ENCODE measurements around the gene EVA1C.

The EVA1C gene

DNA sequence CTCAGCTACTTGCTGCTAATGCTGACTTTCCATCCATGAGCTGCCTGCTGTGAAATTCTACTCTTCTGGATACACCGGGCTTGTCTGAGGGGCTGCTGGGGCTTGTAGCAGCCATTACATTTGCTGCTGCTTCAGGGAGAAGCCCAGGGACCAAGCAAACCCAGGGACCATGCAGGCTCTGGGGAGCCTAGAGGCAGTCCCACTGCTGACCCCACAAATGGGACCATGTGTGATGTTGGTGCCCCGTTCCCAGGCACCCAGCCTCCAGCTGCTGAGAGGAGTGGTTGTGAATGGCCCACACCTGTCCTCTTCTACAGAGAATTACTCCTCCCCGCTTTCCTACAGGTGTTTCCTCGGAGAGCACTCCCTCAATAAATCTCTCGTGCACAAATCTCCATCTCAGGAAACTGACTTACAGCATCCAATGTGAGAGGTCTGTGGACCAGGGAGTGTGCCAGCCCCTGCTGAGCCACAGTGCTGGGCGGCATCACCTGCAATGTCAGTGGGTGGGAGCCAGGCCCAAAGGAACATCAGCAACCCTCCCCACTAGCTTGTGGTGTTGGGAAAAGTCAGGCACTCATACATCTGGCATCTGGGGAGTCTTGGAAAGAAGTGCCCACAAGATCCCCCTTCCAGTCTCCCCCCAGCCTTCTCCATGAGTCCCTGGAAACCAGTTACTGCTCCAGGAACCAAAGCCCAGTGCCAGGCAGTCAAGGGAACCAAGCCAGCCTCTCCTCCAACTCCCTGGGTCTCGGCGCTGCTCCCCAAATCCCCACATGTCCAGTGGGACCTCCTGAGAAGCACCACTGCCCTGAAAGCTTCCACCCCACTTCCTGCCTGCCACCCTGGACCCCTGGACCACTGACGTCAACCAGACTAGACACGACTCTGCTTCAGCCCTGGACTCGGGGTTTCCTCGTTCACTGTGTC is 107.7 kb downstream of the EVA1C start:
- Histone ChIP-seq H3K9me3 (replicated peaks in 1 of 2; ENCODE audit: control insufficient read depth in 2 of 2, insufficient read depth in 1 of 2, low read depth in 1 of 2, low read length in 2 of 2) (no peaks in the 10 kb centered on the region), H3K18ac (ENCODE audit: low read length) (no peak overlapping the region), H3K14ac (ENCODE audit: low read length) (no peak overlapping the region), H2BK120ac (ENCODE audit: low read depth, low read length) (no peak overlapping the region), H3K23ac (ENCODE audit: low read depth, low read length, poor library complexity) (peak overlapping the region; percentile 46), H2AK5ac (ENCODE audit: low read depth, low read length) (no peak overlapping the region), H3K36me3 (replicated peaks in 1 of 2; ENCODE audit: control insufficient read depth in 2 of 2, insufficient read depth in 2 of 2, low read length in 2 of 2) (no peaks in the 10 kb centered on the region), H3K27ac (replicated peaks; ENCODE audit: low read length) (no peak overlapping the region), H4K8ac (ENCODE audit: low read depth, low read length) (no peak overlapping the region), H3K9ac (ENCODE audit: low read depth, low read length, poor library complexity) (no peak overlapping the region), H4K91ac (ENCODE audit: low read depth, low read length, poor library complexity) (no peak overlapping the region), H2BK5ac (ENCODE audit: low read length) (peak overlapping the region; percentile 16), H3K27me3 (ENCODE audit: control insufficient read depth in 3 of 3, insufficient read depth in 3 of 3, low read depth in 1 of 3, low read length in 3 of 3) (peaks cover 0 to 9% (median 0%) of the 10 kb centered on the region in 3 experiments), H3K4me3 (ENCODE audit: low read length in 2 of 2) (no peak overlapping the region), H2BK12ac (ENCODE audit: low read length) (no peak overlapping the region), H3K79me1 (ENCODE audit: low read depth, low read length) (no peaks in the 10 kb centered on the region), H3K4ac (ENCODE audit: low read length) (no peak overlapping the region), H3K4me2 (ENCODE audit: insufficient read depth, low read length, poor library complexity, severe bottlenecking) (no peak overlapping the region), H2AFZ (ENCODE audit: low read length) (no peak overlapping the region), H2BK15ac (ENCODE audit: low read length) (no peak overlapping the region), H3K4me1 (ENCODE audit: control insufficient read depth in 2 of 2, insufficient read depth in 1 of 2, low read depth in 1 of 2, low read length in 2 of 2) (peaks cover 7 to 8% of the 10 kb centered on the region in 2 donors)
- no peak for DNase-seq (ENCODE audit: low spot score)
- WGBS, 2 donors (ENCODE audit: extremely low coverage in 2 of 2, insufficient read length in 2 of 2, insufficient replicate concordance in 1 of 2), result no CpG with 5 or more reads among the region's 12 CpGs

DNA sequence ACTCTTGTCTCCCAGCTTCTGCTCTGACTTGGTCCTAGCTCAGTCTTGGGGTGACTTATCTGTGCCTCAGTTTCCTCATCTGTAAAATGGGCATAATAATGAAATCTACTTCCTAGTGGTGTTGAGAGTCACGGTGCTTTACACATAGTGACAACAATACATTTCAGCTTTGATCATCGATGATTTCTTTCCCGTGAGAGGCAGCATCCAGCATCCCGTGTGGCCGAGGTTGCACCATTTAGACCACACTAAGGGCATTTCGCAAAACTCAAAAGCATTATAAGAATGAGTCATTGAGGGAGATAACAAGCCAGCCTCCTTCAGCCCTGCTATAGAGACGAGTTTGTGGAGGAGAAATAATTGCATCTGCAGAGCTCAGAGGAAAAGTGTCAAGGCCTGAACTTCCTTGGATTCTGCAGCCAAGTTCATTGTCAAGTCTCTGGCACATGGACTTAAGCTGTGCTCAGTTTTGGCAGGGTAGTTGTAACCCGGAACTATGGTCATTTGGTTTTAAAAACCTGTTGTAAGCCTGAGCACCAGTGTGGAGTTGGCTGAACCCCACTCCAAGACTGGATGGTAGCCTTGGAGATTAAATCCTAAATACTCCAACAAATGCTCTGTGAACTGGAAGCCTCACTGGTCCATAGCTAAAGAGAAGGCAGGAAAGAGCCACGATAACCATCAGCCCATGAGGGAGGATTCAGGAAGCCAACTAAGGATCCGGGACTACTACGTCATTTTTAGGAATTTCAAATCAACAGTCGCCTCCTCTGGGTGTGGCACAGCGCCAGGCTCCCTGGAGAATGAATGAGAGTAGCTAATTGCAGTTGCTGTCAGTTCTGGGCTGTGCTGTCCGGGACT is 108.6 kb downstream of the EVA1C start:
- Histone ChIP-seq H2BK15ac (ENCODE audit: low read length) (no peak overlapping the region), H4K8ac (ENCODE audit: low read depth, low read length) (no peak overlapping the region), H3K79me1 (ENCODE audit: low read depth, low read length) (no peaks in the 10 kb centered on the region), H3K18ac (ENCODE audit: low read length) (no peak overlapping the region), H2AFZ (ENCODE audit: low read length) (no peak overlapping the region), H3K4me2 (ENCODE audit: insufficient read depth, low read length, poor library complexity, severe bottlenecking) (no peak overlapping the region), H3K4ac (ENCODE audit: low read length) (no peak overlapping the region), H4K91ac (ENCODE audit: low read depth, low read length, poor library complexity) (no peak overlapping the region), H3K27ac (replicated peaks; ENCODE audit: low read length) (no peak overlapping the region), H2BK120ac (ENCODE audit: low read depth, low read length) (no peak overlapping the region), H3K4me3 (ENCODE audit: low read length in 2 of 2) (no peak overlapping the region), H2BK12ac (ENCODE audit: low read length) (no peak overlapping the region), H3K27me3 (ENCODE audit: control insufficient read depth in 3 of 3, insufficient read depth in 3 of 3, low read depth in 1 of 3, low read length in 3 of 3) (peaks cover 0 to 9% (median 0%) of the 10 kb centered on the region in 3 experiments), H2BK5ac (ENCODE audit: low read length) (no peak overlapping the region), H3K4me1 (ENCODE audit: control insufficient read depth in 2 of 2, insufficient read depth in 1 of 2, low read depth in 1 of 2, low read length in 2 of 2) (peaks cover 7 to 9% of the 10 kb centered on the region in 2 donors), H3K9me3 (replicated peaks in 1 of 2; ENCODE audit: control insufficient read depth in 2 of 2, insufficient read depth in 1 of 2, low read depth in 1 of 2, low read length in 2 of 2) (no peaks in the 10 kb centered on the region), H3K9ac (ENCODE audit: low read depth, low read length, poor library complexity) (no peak overlapping the region), H2AK5ac (ENCODE audit: low read depth, low read length) (no peak overlapping the region), H3K23ac (ENCODE audit: low read depth, low read length, poor library complexity) (no peak overlapping the region), H3K14ac (ENCODE audit: low read length) (no peak overlapping the region), H3K36me3 (replicated peaks in 1 of 2; ENCODE audit: control insufficient read depth in 2 of 2, insufficient read depth in 2 of 2, low read length in 2 of 2) (no peaks in the 10 kb centered on the region)
- no peak for DNase-seq (ENCODE audit: low spot score)
- WGBS, 2 donors (ENCODE audit: extremely low coverage in 2 of 2, insufficient read length in 2 of 2, insufficient replicate concordance in 1 of 2), result no CpG with 5 or more reads among the region's 14 CpGs

DNA sequence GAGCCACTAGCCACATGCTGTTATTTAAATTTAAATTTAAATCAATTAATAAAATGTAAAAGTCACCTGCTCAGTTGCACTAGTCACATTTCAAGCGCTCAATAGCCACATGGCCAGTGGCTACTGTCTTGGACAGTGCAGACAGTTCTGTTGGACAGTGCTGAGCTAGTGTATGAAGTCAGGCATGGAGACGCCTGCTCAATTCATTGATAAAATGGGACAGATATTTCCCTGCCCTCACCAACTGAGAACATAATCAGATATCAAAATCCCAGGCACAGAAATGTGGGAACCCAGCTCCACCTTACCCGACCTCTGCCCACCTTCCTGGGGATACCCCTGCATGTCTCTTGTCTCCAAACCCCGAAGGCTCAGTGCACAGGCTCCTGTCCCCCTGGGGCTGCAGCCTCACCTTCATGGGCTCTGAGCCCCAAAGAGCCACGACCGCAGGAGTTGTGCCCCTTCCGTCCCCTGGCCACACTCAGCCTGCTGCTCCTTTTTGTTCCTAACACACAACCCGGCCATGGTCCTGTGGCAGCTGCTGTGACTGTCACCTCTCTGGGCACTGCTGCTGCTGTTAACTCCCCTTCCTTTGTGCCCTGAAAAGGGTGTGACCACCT is 109.3 kb downstream of the EVA1C start:
- no peak overlapping the region for H3K4ac ChIP-seq (ENCODE audit: low read length)
- no peak overlapping the region for H2BK120ac ChIP-seq (ENCODE audit: low read depth, low read length)
- no peak overlapping the region for H4K8ac ChIP-seq (ENCODE audit: low read depth, low read length)
- H3K9me3 ChIP-seq (replicated peaks in 1 of 2; ENCODE audit: control insufficient read depth in 2 of 2, insufficient read depth in 1 of 2, low read depth in 1 of 2, low read length in 2 of 2), result no peaks in the 10 kb centered on the region
- H3K9ac ChIP-seq (ENCODE audit: low read depth, low read length, poor library complexity), result no peak overlapping the region
- no peak overlapping the region for H3K14ac ChIP-seq (ENCODE audit: low read length)
- peaks cover 7 to 9% of the 10 kb centered on the region in 2 donors for H3K4me1 ChIP-seq (ENCODE audit: control insufficient read depth in 2 of 2, insufficient read depth in 1 of 2, low read depth in 1 of 2, low read length in 2 of 2)
- no peak for DNase-seq (ENCODE audit: low spot score)
- peak overlapping the region; percentile 41 for H3K18ac ChIP-seq (ENCODE audit: low read length)
- no peak overlapping the region for H2BK15ac ChIP-seq (ENCODE audit: low read length)
- no peak overlapping the region for H2AK5ac ChIP-seq (ENCODE audit: low read depth, low read length)
- no peak overlapping the region for H3K27ac ChIP-seq (replicated peaks; ENCODE audit: low read length)
- WGBS, 2 donors (ENCODE audit: extremely low coverage in 2 of 2, insufficient read length in 2 of 2, insufficient replicate concordance in 1 of 2), result no CpG with 5 or more reads among the region's 8 CpGs
- H3K79me1 ChIP-seq (ENCODE audit: low read depth, low read length), result no peaks in the 10 kb centered on the region
- peaks cover 0 to 9% (median 0%) of the 10 kb centered on the region in 3 experiments for H3K27me3 ChIP-seq (ENCODE audit: control insufficient read depth in 3 of 3, insufficient read depth in 3 of 3, low read depth in 1 of 3, low read length in 3 of 3)
- no peak overlapping the region for H2BK12ac ChIP-seq (ENCODE audit: low read length)
- H3K23ac ChIP-seq (ENCODE audit: low read depth, low read length, poor library complexity), result no peak overlapping the region
- no peak overlapping the region for H2AFZ ChIP-seq (ENCODE audit: low read length)
- no peaks in the 10 kb centered on the region for H3K36me3 ChIP-seq (replicated peaks in 1 of 2; ENCODE audit: control insufficient read depth in 2 of 2, insufficient read depth in 2 of 2, low read length in 2 of 2)
- no peak overlapping the region for H3K4me3 ChIP-seq (ENCODE audit: low read length in 2 of 2)
- no peak overlapping the region for H4K91ac ChIP-seq (ENCODE audit: low read depth, low read length, poor library complexity)
- no peak overlapping the region for H2BK5ac ChIP-seq (ENCODE audit: low read length)
- H3K4me2 ChIP-seq (ENCODE audit: insufficient read depth, low read length, poor library complexity, severe bottlenecking), result no peak overlapping the region
